Peyer's patch (tissue), 4 donors: Measurements from ENCODE around the gene ASAP2.

Experiments used
- CTCF ChIP-seq, 6 experiments: fragments of 450-650 bp in 4 of 6; fragments of 200-600 bp in 2 of 6; sonication (generic) in 1 of 6; IDR thresholded peaks; one replicate each; pipeline ENCODE4 v1.5.1; 2017 to 2019; ENCODE audit warnings: antibody characterized with exemption in 6 of 6, mild to moderate bottlenecking in 3 of 6, moderate library complexity in 1 of 6
- POLR2A ChIP-seq, 2 donors: fragments of 450-650 bp; IDR thresholded peaks; one replicate each; pipeline ENCODE4 v1.5.1; 2017; ENCODE audit warnings: antibody characterized with exemption in 2 of 2, mild to moderate bottlenecking in 2 of 2, moderate library complexity in 2 of 2

- TF ChIP-seq POLR2A (IDR thresholded peaks at IDR 0.05) (no peak), CTCF (IDR thresholded peaks at IDR 0.05) (no peak)
Measured at GRCh38 chr2:9415516-9416169, 209.0 kb downstream of the ASAP2 start.
